NCI-H1930 (cell line): ENCODE results near the gene FAM177A1.

Source experiments
- DNase-seq, 2 experiments: peaks; one replicate each; lab custom pipeline; 2025; lab: John Stamatoyannopoulos, UW

FAM177A1 gene

GRCh38 chr14:35123388-35123703 lies 77.3 kb downstream of the FAM177A1 start:
- no peak for DNase-seq

GRCh38 chr14:35124127-35124526 lies 78.1 kb downstream of the FAM177A1 start:
- no peak for DNase-seq
